H1 (cell line): ENCODE data around the gene TMPRSS13. TPM values are rescaled to one million over a fixed set of nuclear protein-coding genes. Genes with fewer than 3 reads are reported as not detected.

Source experiments
- RAD21 ChIP-seq, 2 experiments: IDR thresholded peaks in 1 of 2; conservative IDR thresholded peaks in 1 of 2; 2 replicates each; pipeline ENCODE4 v1.6.1; 2011; ENCODE audit warnings: low read depth in 2 of 2, low read length in 2 of 2, improper control_type of control experiment in 1 of 2, inconsistent platforms in 1 of 2, mild to moderate bottlenecking in 1 of 2, moderate library complexity in 1 of 2
- SIX5 ChIP-seq: IDR thresholded peaks from 2 replicates; pipeline ENCODE4 v1.6.1; 2011; ENCODE audit warnings: mild to moderate bottlenecking, low read depth, low read length
- SUZ12 ChIP-seq: fragments of 200-600 bp; sonication (generic); IDR thresholded peaks from 2 replicates; pipeline ENCODE4 v1.6.1; 2012; ENCODE audit warnings: mild to moderate bottlenecking, inconsistent platforms, low read length, moderate library complexity, mixed read lengths
- polyA plus RNA-seq, 7 experiments: library from polyadenylated mRNA; depleted of rRNA in 3 of 7; stranded (reverse) in 5 of 7; unstranded in 2 of 7; fragments of >200 nt in 5 of 7; fragments of 200-250 nt in 2 of 7; gene quantifications; 1 replicate in 5 of 7; 2 replicates in 1 of 7; 4 replicates in 1 of 7; pipeline versions ENCODE4 v1.2.1 to v1.2.3, GENCODE V29; 2011 to 2013; ENCODE audit warnings: missing spikeins in 2 of 7, mixed read lengths in 2 of 7
- total RNA-seq: library from RNA; stranded (reverse); fragmentation: NEBNext Ultra II Directional; extraction: Animal tissue kit (Norgen Biotek cat#: 25700); gene quantifications from 2 replicates; pipeline ENCODE4 v1.2.1, GENCODE V29; 2021

TMPRSS13 gene
- total and polyA plus RNA-seq, 2 of the 8 experiments (the other 6 are each of a cell fraction or from before 2014, with no cell fraction given): 0.61 to 0.79 TPM

GRCh38 chr11:117883063-117883462 is 46.1 kb downstream of the TMPRSS13 start (continued):
- TF ChIP-seq SIX5 (no peak), RAD21 (IDR thresholded peaks at IDR 0.05 in 1 of 2, conservative IDR thresholded peaks at IDR 0.05 in 1 of 2; ENCODE audit: low read depth in 2 of 2, low read length in 2 of 2) (no peak), SUZ12 (no peak)
- TF ChIP-seq, all 59 proteins: peak for 0
